HG03575 (cell line): ENCODE measurements around the gene IGHMBP2.

Experiments used
- ATAC-seq: cut with Tn5 transposase; IDR thresholded peaks from one replicate; pipeline ENCODE4 v1.9.1; 2021; ENCODE audit not compliant: unreplicated experiment, insufficient number of reproducible peaks, low FRiP score; ENCODE audit errors: extremely low read depth

IGHMBP2 gene

DNA sequence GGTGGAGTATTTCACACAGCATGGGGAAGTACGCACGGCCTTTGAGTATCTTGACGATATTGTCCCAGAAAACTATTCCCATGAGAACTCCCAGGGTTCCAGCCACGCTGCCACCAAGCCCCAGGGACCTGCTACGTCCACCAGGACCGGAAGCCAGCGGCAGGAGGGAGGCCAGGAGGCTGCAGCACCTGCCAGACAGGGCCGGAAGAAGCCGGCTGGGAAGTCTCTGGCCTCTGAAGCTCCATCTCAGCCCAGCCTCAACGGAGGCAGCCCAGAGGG is 32.6 kb downstream of the IGHMBP2 start:
- ATAC-seq: no peak

DNA sequence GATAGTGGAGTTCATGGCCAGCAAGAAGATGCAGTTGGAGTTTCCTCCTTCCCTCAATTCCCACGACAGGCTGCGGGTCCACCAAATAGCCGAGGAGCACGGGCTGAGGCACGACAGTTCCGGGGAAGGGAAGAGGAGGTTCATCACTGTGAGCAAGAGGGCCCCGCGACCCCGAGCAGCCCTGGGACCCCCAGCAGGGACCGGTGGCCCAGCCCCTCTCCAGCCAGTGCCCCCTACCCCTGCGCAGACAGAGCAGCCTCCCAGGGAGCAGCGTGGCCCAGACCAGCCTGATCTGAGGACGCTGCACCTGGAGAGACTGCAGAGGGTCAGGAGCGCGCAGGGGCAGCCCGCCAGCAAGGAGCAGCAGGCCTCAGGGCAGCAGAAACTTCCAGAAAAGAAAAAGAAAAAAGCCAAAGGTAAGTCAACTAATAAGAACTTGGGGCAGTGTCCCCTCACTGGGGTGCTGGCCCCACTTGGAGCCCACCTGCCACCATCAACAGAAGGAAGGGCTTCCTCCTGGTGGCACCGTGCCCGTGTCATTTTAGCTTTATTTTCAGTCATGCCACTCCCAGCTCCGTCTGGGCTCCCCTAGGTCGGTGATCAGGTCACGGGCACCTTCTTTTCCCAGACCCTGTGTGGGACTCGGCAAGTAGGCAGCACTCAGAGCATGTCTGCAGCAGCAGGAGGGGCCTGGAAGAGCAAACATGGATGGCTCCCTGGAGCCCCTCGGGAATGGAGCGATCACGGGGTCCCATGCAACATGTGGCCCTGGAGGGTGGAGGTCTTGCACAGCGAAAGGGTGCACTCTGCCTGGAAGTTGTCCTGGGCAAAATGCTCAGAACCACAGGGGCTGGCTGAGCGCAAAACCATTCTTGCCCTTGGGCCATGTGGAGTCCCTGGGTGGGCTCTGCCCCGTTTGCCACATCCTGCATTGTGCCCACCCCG is 33.3 kb downstream of the IGHMBP2 start:
- no peak for ATAC-seq

DNA sequence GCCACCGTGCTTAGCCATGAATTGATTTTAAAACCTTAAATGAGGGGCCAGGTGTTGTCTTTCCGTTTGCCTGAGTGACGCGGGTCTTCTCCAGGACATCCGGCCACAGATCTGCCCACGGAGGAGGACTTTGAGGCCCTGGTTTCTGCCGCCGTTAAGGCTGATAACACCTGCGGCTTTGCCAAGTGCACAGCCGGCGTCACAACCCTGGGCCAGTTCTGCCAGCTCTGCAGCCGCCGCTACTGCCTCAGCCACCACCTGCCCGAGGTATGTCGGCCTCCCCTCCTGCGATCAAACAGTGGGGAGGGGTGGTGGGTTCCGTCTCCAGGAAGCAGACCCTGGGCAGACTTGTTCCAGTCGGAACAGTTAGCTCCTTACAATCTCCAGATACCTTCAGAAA is 34.4 kb downstream of the IGHMBP2 start:
- no peak for ATAC-seq

DNA sequence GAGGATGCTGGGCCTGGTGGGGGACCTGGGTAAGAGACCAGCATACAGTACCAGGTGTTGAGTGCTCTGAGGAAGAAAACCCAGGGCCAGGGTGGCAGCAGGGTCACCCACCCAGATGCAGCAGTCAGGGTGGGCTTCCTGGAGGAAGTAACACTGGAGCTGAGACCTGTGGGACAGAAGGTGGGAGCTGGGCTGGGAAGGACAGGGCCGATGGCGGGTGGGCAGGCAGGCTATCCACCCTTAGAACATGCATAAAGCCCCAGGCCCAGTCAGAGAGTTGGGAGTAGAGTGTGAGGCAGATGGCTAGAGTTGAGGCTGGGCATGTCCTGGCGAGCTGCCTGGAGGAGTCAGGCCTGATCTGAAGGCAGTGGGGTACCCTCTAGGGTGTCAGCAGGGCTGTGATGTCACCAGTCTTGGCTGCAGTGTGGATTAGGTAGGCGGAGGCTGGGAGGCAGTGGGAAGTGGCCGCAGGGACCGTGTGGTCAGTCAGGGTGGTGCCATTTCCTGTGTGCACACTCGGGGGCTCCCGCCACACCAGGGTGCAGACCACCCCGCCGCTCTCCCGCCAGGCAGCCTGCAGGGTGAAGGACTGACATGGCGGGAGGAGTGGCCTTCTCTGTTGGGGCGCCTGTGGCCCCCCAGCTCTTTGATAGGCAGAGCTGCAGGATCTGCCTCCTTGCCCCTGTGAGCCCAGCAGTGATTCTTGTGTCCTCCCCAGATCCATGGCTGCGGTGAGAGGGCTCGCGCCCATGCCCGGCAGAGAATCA is 35.3 kb downstream of the IGHMBP2 start:
- no peak for ATAC-seq

DNA sequence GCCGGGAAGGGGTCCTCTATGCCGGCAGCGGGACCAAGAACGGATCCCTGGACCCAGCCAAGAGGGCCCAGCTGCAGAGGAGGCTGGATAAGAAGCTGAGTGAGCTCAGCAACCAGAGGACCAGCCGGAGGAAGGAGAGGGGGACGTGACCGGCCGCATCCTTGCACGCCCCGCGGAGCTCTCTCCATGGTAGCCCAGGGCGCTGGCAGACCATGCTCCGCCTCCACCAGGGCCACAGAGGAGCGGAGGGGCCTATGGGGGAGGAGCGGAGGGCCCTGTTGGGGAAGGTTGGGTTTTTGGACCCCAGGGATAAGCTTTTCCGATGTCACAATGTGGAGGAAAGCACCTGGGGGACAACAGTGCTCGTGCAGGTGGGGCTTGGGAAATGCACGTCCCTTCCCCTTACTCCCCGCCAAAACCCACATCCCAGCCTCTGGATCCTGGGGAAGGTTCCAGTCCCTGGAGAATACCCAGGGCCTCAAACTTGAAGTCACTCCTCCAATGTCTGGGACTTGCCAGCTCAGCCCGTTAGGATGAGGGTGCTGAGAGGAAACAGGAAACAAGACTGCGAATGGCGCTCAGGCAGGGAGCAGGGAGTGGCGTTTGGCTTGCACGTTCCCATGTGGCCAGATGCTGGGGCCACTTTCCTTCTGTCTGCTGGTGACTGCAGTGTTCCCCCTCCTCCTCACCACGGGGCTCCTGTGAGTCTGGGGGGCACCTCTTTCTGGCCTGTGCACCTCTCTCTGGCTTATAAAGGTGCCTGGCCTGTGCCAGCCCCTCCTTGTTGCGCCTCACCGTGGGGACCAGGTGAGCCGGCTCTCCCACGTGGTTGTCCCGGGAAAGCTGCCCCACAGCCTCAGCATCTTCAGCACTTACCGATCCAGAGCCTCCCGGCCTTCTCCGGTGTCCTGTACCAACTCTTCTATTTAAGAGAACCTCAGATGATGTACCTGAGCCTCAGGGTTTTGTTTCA is 36.2 kb downstream of the IGHMBP2 start:
- no peak for ATAC-seq

DNA sequence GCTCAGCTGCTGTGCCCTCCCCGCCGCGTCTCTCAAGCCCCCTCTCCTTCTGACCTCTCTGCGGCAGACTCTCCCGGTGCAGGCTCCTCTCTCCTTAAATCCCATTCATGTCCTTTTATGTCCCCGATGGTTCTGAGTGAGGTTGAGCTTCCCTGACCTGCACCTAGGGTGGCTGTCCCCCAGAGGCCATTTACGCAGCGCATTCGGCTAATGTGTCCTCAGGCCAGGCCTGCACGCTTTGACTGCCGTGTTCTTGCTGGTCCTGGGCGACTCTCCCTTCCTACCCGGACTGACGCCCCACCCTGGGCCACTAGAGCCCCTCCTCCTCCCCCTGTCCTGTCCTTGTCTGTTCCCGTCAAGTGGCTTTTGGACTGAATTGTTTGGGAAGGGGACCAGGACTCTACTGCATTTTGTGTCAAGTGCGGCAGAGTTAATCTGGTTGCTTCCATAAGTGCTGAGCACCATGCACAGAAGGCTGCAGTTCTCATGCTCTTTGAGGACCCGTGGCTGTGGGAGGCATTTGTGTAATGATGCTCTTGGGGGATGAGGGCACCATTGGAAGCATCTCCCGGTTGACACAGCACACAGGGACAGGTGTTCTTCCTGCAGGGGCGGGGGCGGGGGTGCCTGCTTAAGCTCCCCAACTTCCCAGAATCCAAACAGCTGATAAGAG is 37.1 kb downstream of the IGHMBP2 start:
- no peak for ATAC-seq

DNA sequence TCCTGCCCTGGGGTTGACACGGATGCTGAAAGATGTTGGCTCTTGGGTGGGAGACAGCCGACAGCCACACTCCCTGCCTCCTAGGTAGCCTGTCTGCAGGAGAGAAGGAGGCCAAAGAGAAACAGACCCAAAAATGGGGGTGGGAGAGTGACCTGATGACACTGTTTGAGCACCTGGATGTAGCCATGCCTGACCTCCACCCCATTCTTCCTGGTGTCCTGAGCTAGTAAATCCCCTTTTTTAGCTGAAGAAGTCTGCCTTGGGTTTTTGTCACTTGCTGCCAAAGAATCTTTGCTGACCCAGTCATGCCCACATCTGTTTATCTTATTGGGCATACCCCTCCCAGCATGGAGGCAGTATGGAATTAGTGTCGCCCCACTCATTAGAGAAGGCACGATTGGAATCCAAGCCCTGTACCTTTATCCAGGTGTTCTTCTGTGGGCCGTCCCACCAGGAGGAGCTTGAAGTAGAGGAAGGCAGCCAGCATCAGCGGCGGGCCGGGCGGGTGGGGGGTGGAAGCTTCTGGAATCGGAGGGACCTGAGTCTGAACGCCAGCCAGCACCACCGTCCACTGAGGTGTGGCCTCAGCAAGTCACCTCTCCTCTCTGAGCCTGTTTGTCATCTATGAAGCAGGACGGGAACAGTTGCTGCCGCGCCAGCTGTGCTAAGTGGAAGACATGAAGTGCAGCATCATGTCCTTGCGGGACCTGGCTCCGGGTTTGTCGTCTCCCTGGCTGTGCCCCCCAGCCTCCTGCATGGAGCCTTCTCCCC is 37.8 kb downstream of the IGHMBP2 start:
- ATAC-seq: no peak

DNA sequence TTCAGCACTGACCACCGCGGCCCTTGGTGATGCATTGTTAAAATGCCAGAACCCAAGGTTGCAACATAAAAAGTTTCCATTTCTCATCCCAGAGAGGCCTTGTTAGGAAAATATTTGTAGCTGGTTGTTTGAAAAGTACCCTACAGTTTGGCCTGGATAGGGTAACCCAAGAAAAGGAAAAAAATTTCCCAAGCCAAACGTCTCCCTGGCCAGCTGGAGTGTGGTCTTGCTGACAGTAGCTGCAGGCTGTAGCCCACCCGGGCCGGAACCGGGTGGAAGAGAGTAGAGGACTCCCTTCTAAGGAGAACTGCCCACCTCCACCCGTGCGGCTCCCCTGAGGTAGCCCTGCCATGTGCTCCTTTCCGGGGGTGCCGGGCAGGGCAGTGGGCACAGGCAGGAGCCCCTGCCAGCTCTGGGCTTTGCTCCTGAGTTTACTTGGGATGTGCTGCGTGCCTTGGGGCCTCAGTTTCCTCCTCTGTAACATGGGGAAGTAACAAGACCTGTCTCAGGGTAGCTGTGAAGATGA is 38.5 kb downstream of the IGHMBP2 start:
- no peak for ATAC-seq

DNA sequence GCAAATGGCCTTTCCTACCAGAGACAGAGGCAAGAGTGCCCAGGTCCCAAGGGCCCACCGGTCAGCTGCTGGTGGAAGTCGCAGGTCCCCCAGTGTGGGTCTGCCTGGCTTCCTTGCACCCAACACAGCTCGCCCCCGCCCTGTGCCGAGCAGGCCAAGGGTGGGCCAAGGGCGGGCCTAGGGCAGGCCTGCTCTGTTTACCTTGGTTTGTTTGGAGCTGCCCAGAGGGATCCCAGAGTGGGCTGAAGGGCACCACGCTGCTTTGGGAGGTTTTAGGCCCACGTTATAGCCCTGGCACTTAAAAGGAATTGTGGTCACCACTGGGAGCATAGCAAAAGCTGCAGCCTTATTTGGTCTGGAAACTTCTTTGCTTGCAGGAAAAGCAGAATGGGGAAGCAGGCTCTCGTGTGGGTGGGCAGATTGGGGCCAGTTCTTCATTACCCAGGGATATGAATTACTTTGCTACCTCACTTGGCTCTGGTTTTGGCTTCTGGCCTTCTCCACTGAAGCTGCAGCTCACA is 39.1 kb downstream of the IGHMBP2 start:
- no peak for ATAC-seq

DNA sequence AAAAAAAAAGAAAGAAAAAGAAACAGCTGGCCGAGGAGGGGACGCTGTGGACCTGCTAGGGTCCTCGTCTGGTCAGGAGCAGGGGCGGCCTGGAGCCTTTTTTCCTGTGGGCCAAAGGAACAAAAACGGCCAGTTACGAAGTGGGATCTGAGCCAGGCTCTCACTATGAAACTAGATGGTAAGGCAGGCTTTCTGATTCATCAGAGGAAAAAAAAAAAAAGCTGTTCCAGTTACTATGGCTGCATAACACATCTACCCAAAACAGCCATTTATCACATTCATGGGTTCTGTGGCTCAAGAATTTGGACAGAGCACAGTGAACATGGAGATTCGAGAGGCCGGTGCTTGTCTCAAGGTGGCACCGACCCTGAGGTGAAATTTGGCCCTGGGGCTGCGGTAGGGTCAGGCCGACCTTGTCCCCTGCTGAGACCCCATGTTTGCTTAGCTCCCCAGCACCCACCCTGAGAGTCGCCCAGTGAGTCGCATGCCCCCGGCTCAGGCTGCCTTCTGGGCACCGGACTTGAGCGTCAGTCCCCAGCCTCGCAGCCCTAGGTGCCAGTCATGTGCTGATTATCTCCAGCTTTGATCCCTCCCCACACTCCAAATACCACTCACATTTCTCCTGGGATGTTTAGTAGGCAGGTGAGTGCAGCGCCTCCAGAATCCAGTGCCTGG is 42.9 kb downstream of the IGHMBP2 start:
- no peak for ATAC-seq

DNA sequence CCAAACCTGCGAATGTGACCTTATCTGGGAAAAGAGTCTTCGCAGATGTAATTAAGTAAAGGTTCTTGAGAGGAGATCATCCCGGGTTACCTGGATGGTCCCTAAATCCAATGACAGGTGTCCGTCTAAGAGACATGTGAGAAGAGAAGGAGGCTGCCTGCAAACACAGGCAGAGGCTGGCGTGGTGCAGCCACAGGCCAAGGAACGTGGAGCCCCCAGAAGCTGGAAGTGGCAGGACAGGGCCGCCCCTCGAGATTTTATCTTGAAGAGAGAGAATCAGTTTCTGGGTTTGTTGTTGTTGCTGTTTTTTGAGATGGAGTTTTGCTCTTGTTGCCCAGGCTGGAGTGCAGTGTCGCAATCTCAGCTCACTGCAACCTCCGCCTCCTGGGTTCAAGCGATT is 43.5 kb downstream of the IGHMBP2 start:
- ATAC-seq: no peak

DNA sequence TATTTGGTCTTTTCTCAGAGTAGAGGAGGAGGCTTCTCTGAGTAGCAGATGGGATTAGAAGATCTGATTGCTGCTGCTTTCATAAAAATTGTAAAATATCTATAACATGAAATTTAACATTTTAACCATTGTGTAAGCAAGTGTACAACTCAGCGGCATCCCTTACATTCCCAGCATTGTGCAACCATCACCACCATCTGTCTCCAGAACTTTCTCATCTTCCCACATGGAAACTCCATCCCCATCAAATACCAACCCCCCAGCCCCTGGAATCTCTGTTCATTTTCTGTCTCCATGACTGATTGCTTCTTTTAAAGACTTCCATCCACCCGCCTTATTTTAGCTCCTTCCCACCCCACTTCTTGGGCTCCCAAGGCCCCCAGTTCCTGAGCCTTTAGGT is 44.8 kb downstream of the IGHMBP2 start:
- ATAC-seq: no peak

DNA sequence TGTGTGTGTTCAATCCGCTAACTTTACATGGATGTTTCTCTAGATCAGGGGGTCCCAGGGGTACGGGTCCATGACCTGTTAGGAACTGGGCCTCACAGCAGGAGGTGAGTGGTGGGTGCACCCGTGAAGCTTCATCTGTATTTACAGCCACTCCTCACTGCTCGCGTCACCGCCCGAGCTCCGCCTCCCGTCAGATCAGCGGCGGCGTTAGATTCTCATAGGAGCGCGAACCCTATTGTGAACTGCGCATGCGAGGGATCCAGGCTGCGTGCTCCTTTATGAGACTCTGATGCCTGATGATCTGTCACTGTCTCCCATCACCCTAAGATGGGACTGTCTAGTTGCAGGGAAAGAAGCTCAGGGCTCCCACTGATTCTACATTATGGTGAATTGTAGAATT is 45.2 kb downstream of the IGHMBP2 start:
- no peak for ATAC-seq

DNA sequence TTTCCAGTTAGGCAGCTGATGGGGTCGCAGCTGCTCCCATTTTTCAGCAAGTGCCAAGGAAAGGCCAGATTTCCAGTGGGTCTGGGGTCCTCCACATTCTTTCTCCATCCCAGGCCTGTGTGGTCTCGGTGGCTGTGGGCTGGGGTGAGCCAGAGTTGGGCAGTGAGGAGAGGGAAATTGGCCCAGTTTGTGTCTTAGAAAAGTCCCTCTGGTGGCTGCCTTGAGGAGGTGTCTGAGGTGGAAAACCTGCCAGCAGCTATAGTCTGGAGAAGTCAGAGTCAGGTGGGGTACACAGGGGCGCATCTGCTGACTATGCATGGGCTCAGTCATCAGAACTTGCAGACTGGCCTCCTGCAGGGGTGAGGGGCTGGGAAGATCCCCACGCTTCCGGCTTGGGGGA is 46.6 kb downstream of the IGHMBP2 start:
- no peak for ATAC-seq

DNA sequence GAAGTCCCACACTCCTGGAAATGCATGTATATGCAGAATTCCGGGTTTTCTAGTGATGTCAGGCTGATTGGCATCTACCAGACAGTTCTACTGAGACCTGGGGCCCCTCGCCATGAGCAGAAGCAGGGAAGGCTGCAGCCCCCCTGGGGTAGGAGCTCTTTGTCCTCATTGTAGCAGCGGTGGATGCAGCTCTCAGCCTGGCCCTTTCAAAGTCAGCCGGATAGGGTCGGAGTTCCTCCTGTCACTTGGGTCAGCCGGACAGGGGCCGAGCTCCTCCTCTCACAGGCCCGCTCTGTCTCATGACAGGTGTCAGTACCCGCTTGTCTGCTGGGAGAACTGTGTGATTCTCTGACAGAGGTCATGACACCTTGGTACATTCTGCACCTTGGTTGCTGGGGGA is 47.1 kb downstream of the IGHMBP2 start:
- no peak for ATAC-seq

DNA sequence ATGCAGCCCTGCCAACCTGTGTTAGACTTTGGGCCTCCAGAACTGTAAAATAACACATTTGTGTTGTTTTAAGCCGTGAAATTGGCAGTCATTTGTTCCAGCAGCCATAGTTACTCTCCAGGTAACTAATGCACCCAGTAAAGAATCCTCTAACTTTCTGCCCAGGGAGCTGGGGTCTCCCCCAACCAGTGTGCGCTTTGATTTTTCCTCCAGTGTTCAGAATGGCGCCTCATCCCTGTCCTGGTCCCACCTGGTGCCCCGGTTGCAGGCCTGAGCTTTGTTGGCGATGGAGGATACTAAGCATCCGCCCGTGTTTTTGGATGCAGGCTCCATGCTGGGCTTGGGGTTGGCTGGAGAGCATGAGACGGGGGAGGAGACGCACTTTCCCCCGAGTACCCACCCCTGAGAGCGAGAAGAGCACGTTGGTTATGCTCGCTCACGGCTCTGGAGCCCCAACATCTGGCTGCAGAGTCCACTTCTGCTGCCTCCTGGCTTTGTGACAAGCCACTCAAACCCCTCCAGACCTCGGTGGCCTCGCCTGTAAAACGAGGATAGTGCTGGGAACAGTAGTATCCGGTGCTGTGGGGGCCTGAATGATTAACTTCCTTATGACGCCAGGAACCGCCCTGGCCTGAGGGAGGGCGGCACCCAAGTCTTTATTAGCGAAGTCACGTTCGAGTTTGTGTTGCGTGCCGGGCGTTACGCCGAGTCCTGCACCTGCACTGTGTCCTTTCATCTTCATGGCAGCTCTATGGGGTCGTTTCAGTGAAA is 51.3 kb downstream of the IGHMBP2 start:
- ATAC-seq: no peak

DNA sequence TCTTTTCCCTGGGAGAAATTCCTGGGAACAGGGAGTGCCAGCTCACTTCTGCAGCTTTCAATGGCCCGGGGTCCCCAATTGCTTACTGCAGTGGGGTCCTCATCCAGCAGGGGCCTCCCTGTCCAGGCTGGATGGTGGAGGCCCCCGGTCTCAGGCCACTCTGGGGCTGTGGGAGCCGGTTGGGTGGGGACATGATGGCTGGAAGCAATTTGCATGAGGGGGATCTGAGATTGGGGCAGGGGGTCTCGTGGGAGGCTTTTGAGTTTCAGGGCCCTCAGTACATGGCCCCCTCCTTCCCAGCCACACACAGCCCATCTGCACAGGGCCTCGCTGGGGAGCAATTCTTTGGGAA is 51.9 kb downstream of the IGHMBP2 start:
- no peak for ATAC-seq
